ENCODE measurements around the gene PLEKHA7.

- TF ChIP-seq CTCF (optimal IDR thresholded peaks at IDR 0.05 in 1 of 3, IDR thresholded peaks at IDR 0.05 in 1 of 3, conservative IDR thresholded peaks at IDR 0.05 in 1 of 3; ENCODE audit: extremely low read depth in 1 of 3, insufficient read depth in 2 of 3, low read length in 3 of 3) (no peak), EZH2 (IDR thresholded peaks at IDR 0.05; ENCODE audit: low read length) (no peak)
Measured at GRCh38 chr11:16867097-16867496, 147.1 kb downstream of the PLEKHA7 start.

All from keratinocyte (primary cell).